ENCODE results near the gene QRSL1. TPM values are rescaled to one million over a fixed set of nuclear protein-coding genes. Genes with fewer than 3 reads are reported as not detected.

The QRSL1 gene
- total RNA-seq, 1 donor from 2014 or later: 9.7 TPM

DNA sequence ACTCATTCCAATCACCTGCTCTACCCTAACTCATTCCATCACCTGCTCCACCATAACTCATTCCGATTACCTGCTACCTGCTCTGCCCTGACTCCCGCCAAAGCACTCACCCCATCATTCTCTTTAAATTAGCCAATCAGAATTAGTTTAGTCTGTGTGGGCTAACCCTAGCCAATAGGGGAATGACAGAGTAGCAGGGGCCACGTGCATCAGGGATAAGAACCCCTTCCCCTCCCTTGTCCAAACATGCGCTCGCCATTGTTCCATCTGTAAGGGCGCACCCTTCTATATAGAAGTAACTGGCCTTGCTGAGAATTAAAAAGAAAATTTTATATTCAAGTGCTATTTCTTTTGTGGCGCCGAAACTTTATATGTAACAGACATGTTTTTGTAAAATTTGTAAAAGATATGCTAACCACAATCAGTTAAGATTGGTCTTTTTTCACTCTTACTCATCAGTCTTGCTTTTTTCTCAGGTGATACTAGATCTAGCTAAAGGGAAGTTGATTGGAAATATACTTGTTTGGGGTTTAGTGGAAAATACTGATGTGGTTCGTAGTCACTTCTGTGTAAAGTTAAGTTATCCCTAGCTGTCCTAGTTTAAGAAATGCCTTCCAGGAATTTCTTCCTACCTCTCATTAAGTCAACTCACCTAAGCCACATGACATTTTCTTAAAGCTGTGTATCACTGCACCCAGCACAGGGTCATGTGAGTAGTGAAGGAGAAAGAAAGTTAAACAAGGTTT, 16.5 kb upstream of the QRSL1 start:
- Mint-ChIP-seq H3K36me3 (ENCODE audit: low read depth) (peaks cover 3% of the 10 kb centered on the region), H3K4me1 (ENCODE audit: low read depth) (no peaks in the 10 kb centered on the region), H3K27me3 (ENCODE audit: low read depth) (no peaks in the 10 kb centered on the region), H3K27ac (ENCODE audit: unreplicated experiment) (no peak overlapping the region), H3K4me3 (ENCODE audit: unreplicated experiment) (no peak overlapping the region), H3K9me3 (ENCODE audit: low read depth) (no peaks in the 10 kb centered on the region)
- TF ChIP-seq, protein P1, sequence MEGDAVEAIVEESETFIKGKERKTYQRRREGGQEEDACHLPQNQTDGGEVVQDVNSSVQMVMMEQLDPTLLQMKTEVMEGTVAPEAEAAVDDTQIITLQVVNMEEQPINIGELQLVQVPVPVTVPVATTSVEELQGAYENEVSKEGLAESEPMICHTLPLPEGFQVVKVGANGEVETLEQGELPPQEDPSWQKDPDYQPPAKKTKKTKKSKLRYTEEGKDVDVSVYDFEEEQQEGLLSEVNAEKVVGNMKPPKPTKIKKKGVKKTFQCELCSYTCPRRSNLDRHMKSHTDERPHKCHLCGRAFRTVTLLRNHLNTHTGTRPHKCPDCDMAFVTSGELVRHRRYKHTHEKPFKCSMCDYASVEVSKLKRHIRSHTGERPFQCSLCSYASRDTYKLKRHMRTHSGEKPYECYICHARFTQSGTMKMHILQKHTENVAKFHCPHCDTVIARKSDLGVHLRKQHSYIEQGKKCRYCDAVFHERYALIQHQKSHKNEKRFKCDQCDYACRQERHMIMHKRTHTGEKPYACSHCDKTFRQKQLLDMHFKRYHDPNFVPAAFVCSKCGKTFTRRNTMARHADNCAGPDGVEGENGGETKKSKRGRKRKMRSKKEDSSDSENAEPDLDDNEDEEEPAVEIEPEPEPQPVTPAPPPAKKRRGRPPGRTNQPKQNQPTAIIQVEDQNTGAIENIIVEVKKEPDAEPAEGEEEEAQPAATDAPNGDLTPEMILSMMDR (IDR thresholded peaks at IDR 0.05): no peak
- DNase-seq (ENCODE audit: low spot score): no peak

DNA sequence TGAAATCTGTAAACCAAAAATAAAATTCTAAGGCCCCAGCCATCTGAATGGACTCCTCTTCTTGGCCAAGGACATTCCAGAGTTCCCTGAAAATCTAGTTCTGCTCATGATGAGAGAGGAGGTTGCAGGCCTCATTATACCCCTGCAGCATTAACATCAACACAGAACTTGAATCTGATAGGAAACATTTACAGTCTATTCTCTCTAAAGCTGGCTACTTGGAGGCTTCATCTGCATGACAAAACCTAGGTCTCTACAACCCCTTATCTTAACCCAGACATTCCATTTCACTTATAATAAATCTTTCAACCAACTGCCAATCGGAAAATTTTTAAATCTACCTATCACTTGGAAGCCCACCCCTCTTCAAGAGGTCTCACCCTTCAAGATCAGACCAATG, 15.8 kb upstream of the QRSL1 start:
- Mint-ChIP-seq H3K4me1 (ENCODE audit: low read depth) (no peaks in the 10 kb centered on the region), H3K4me3 (ENCODE audit: unreplicated experiment) (no peak overlapping the region), H3K9me3 (ENCODE audit: low read depth) (no peaks in the 10 kb centered on the region), H3K36me3 (ENCODE audit: low read depth) (peaks cover 3% of the 10 kb centered on the region), H3K27me3 (ENCODE audit: low read depth) (no peaks in the 10 kb centered on the region), H3K27ac (ENCODE audit: unreplicated experiment) (no peak overlapping the region)
- TF ChIP-seq, protein P1 (IDR thresholded peaks at IDR 0.05): no peak
- no peak for DNase-seq (ENCODE audit: low spot score)

DNA sequence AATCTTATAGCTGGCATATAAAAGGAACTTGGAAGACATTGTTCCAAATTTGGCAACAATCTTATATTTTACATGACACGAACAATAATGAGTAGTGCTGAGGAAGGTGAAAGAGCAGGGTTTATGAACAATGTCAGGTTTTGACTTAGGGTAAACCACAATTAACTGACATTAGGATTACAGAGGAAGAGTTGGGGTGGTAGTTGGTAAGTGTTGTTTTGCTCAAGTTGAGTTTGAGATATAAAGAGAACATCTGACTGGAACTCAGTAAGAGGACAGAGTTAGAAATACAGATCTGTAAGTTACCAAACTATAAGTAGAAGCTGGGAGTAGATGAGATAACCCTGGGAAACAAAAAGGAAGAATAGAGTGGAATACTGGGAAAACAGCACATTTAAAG, 15.2 kb upstream of the QRSL1 start:
- no peaks in the 10 kb centered on the region for H3K27me3 Mint-ChIP-seq (ENCODE audit: low read depth)
- H3K4me1 Mint-ChIP-seq (ENCODE audit: low read depth): no peaks in the 10 kb centered on the region
- no peak overlapping the region for H3K4me3 Mint-ChIP-seq (ENCODE audit: unreplicated experiment)
- TF ChIP-seq, protein P1 (IDR thresholded peaks at IDR 0.05): no peak
- no peaks in the 10 kb centered on the region for H3K9me3 Mint-ChIP-seq (ENCODE audit: low read depth)
- no peak overlapping the region for H3K27ac Mint-ChIP-seq (ENCODE audit: unreplicated experiment)
- DNase-seq (ENCODE audit: low spot score): no peak
- H3K36me3 Mint-ChIP-seq (ENCODE audit: low read depth): peaks cover 3% of the 10 kb centered on the region

DNA sequence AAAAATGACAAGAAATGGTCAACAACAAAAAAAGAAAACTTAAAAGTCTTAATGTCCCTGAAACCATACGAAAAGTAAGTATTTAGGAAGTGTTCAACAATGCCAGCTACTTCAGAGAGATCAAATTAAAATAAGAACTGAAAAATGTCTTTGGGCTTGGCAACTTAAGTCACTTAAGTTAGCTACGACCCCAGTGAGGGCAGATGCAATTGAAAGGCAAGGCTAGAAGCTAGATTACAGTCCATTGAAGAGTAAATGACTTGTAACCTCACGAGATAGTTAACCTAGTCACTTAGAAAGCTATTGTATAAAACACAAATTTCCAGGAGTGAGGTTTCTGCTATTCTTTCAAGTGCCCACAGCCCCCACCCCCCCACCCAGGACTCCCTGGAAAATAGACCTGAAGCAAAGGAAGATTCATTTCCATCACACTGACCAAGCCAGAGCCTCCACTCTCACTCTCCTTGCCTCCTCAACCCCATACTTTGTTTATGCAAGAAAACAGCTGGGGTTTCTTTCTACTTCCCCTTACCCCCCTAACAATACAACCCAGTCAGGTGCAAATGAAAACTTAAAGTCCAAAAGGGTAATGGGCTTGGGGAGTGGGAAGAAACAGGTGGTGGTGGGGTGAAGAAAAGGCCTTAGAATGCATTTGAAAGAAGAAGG, 14.7 kb upstream of the QRSL1 start:
- Mint-ChIP-seq H3K9me3 (ENCODE audit: low read depth) (no peaks in the 10 kb centered on the region), H3K36me3 (ENCODE audit: low read depth) (peaks cover 3% of the 10 kb centered on the region), H3K27ac (ENCODE audit: unreplicated experiment) (no peak overlapping the region), H3K27me3 (ENCODE audit: low read depth) (no peaks in the 10 kb centered on the region), H3K4me3 (ENCODE audit: unreplicated experiment) (no peak overlapping the region), H3K4me1 (ENCODE audit: low read depth) (no peaks in the 10 kb centered on the region)
- TF ChIP-seq, protein P1 (IDR thresholded peaks at IDR 0.05): no peak
- DNase-seq (ENCODE audit: low spot score): no peak

DNA sequence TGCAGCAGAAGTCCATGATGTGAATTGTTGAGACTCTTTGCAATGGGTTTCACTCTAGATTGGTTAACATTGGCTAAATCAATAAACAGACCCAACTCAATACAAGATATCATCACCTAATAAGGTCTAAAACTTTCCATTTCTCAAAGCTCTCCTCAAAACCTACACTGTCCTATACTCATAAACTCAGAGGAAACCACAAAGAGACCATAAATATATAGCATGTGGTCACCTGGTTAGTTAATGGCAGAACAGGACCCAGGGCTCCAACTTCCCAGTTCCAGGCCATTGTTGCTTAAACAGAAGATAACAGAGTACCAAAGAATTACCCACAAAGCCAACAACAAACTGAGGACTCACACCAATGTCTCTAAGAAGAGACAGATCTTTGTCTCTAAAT, 12.1 kb upstream of the QRSL1 start:
- Mint-ChIP-seq H3K27me3 (ENCODE audit: low read depth) (no peaks in the 10 kb centered on the region), H3K36me3 (ENCODE audit: low read depth) (peaks cover 5% of the 10 kb centered on the region), H3K4me3 (ENCODE audit: unreplicated experiment) (no peak overlapping the region), H3K27ac (ENCODE audit: unreplicated experiment) (no peak overlapping the region), H3K4me1 (ENCODE audit: low read depth) (peaks cover 13% of the 10 kb centered on the region), H3K9me3 (ENCODE audit: low read depth) (no peaks in the 10 kb centered on the region)
- no peak for DNase-seq (ENCODE audit: low spot score)
- TF ChIP-seq, protein P1 (IDR thresholded peaks at IDR 0.05): no peak
